ENCODE data around the gene SRI. TPM values are rescaled to one million over a fixed set of nuclear protein-coding genes. Genes with fewer than 3 reads are reported as not detected.

SRI gene
- total RNA-seq, 4 donors from 2014 or later, result 44.5 to 76.6 (median 62.6) TPM

DNA sequence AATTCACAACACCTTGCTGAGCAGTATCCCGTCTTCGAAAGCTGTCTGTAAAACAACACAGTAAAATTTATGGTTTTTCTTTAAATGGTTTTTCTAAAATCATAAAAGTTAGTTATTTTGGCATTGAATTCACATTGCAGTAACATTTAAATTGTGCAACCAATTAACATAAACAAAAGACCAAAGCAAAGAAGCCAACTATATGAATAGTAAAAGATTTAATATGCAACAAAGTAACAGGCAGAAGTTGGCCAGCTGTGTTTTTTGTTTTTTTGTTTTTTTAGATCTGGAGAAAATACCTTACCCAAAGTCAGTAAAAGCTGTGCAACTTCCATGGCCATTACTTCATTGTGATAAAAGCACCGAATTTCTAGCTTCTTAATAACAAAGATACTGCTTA lies 11.3 kb downstream of the SRI start:
- no peak overlapping the region for H3K4me3 ChIP-seq
- no peaks in the 10 kb centered on the region for H3K9me3 ChIP-seq
- WGBS, 2 donors, result 93% methylated on average over 3 of the region's 3 CpGs
- H3K27ac ChIP-seq, result no peak overlapping the region
- H3K4me1 ChIP-seq, result no peaks in the 10 kb centered on the region
- no peak for DNase-seq
- TF ChIP-seq CTCF (IDR thresholded peaks at IDR 0.05) (no peak), POLR2A (IDR thresholded peaks at IDR 0.05) (no peak)
- peaks cover 6 to 100% (median 49%) of the 10 kb centered on the region in 3 donors for H3K36me3 ChIP-seq
- intact Hi-C loops (cut with DNase I), result no loop called here
- H3K27me3 ChIP-seq, result no peaks in the 10 kb centered on the region

DNA sequence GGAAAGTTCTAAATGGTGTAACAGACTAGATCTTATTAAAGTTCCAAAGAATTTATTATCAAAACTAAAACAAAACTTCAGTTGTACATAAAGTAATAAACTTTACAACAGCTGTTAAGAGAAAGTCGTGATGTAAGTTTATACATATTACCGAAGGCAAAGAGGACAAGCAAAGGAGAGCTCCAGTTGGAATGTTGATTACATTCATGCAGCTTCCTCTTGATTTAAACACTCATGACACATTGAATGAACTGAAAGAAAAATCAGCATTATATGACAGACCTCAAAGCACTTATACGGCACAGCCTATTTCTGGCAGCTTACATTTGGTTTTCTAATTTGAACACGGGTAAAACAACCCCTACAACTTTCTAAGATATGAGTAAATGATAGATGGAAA lies 13.6 kb downstream of the SRI start:
- Histone ChIP-seq H3K27me3 (no peaks in the 10 kb centered on the region), H3K9me3 (no peaks in the 10 kb centered on the region), H3K4me1 (no peaks in the 10 kb centered on the region), H3K4me3 (no peak overlapping the region), H3K36me3 (peaks cover 6 to 96% (median 49%) of the 10 kb centered on the region in 3 donors), H3K27ac (no peak overlapping the region)
- DNase-seq, result no peak
- TF ChIP-seq CTCF (IDR thresholded peaks at IDR 0.05), result no peak
- TF ChIP-seq POLR2A (IDR thresholded peaks at IDR 0.05), result no peak
- intact Hi-C loops (cut with DNase I), result no loop called here
- WGBS, 2 donors, result 66 to 78% methylated on average over 4 of the region's 4 CpGs

DNA sequence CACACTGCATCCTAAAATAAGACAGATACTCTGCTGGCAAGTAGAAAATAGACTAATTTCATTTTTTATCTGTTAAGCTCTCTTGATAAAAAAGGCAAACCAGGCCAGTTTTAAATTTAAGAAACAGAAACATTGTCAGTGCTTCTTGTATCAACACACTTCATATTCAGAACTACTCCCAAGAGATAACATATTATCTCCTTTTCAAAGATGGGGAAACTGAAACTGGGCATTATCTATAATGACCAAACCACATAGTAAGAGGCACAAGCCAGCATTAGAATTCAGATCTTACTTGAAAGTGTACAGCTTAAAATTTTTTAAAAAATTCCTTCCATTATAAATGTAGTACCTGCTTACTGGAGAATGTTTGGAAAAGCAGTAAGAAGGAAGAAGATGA lies 14.7 kb downstream of the SRI start:
- H3K36me3 ChIP-seq, result peaks cover 6 to 89% (median 49%) of the 10 kb centered on the region in 3 donors
- TF ChIP-seq CTCF (IDR thresholded peaks at IDR 0.05) (no peak), POLR2A (IDR thresholded peaks at IDR 0.05) (no peak)
- no peak overlapping the region for H3K27ac ChIP-seq
- no peak overlapping the region for H3K4me3 ChIP-seq
- H3K9me3 ChIP-seq, result no peaks in the 10 kb centered on the region
- H3K4me1 ChIP-seq, result no peaks in the 10 kb centered on the region
- H3K27me3 ChIP-seq, result no peaks in the 10 kb centered on the region
- DNase-seq, result no peak
- intact Hi-C loops (cut with DNase I), result no loop called here

- TF ChIP-seq CTCF (IDR thresholded peaks at IDR 0.05) (no peak), POLR2A (IDR thresholded peaks at IDR 0.05) (no peak)
- H3K27ac ChIP-seq, result no peak overlapping the region
- no peak for DNase-seq
- H3K4me3 ChIP-seq, result no peak overlapping the region
- H3K9me3 ChIP-seq, result no peaks in the 10 kb centered on the region
- no peaks in the 10 kb centered on the region for H3K27me3 ChIP-seq
- no peaks in the 10 kb centered on the region for H3K4me1 ChIP-seq
- intact Hi-C loops (cut with DNase I), result no loop called here
- WGBS, 2 donors, result 91 to 100% methylated on average over 3 of the region's 3 CpGs
- peaks cover 6 to 83% (median 47%) of the 10 kb centered on the region in 3 donors for H3K36me3 ChIP-seq
Measured at GRCh38 chr7:88204525-88205110, 15.2 kb downstream of the SRI start.

DNA sequence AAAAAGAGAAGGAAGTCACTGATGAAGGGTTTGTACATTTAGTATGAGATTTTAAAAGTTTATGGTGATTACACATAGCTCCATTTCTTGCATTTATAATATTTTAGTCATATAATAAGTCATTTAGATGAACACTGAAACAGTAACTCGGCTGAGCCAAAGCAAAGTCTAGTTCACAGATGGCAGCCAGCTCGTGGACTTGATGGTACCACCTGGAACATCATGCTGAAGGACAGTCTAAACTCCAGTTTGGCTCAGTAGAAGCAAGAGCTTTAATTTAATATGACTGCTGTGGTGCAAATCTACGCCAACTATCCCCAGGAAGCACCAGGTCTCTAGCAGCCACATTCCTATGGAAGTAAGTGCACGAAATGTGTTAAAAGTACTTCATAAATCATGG lies 16.4 kb downstream of the SRI start:
- peaks cover 6 to 71% (median 35%) of the 10 kb centered on the region in 3 donors for H3K36me3 ChIP-seq
- WGBS, 2 donors, result 77 to 85% methylated on average over 3 to 4 of the region's 4 CpGs
- no peak for TF ChIP-seq CTCF (IDR thresholded peaks at IDR 0.05)

More for the DNA sequence above, 16.4 kb downstream of the SRI start:
- Histone ChIP-seq H3K4me1 (no peaks in the 10 kb centered on the region), H3K27me3 (no peaks in the 10 kb centered on the region), H3K27ac (no peak overlapping the region), H3K9me3 (no peaks in the 10 kb centered on the region), H3K4me3 (no peak overlapping the region)
- DNase-seq, result no peak
- intact Hi-C loops (cut with DNase I), result no loop called here

All from esophagus squamous epithelium (tissue), 5 donors.